H1 (cell line): ENCODE data around the gene DYNLRB2. TPM values are rescaled to one million over a fixed set of nuclear protein-coding genes. Genes with fewer than 3 reads are reported as not detected.

Experiments used
- FOSL1 ChIP-seq: IDR thresholded peaks from 2 replicates; pipeline ENCODE4 v1.6.1; 2011; ENCODE audit warnings: mild to moderate bottlenecking, low read depth, low read length, moderate library complexity; ENCODE audit not compliant: insufficient read depth
- KDM1A ChIP-seq: fragments of 200-600, 300-600 bp; sonication (generic); IDR thresholded peaks from 2 replicates; pipeline ENCODE4 v1.7.1; 2016; ENCODE audit warnings: mild to moderate bottlenecking, low read length, borderline replicate concordance
- POLR2A ChIP-seq, 2 experiments: IDR thresholded peaks; 1 replicate in 1 of 2; 2 replicates in 1 of 2; pipeline ENCODE4 v1.6.1; 2011; ENCODE audit warnings: low read depth in 2 of 2, low read length in 2 of 2, mild to moderate bottlenecking in 2 of 2; ENCODE audit errors: control extremely low read depth in 1 of 2
- TEAD4 ChIP-seq: IDR thresholded peaks from 2 replicates; pipeline ENCODE4 v1.6.1; 2012; ENCODE audit warnings: low read depth, low read length, inconsistent platforms, mixed read lengths
- polyA plus RNA-seq, 7 experiments: library from polyadenylated mRNA; depleted of rRNA in 3 of 7; stranded (reverse) in 5 of 7; unstranded in 2 of 7; fragments of >200 nt in 5 of 7; fragments of 200-250 nt in 2 of 7; gene quantifications; 1 replicate in 5 of 7; 2 replicates in 1 of 7; 4 replicates in 1 of 7; pipeline versions ENCODE4 v1.2.1 to v1.2.3, GENCODE V29; 2011 to 2013; ENCODE audit warnings: missing spikeins in 2 of 7, mixed read lengths in 2 of 7
- total RNA-seq: library from RNA; stranded (reverse); fragmentation: NEBNext Ultra II Directional; extraction: Animal tissue kit (Norgen Biotek cat#: 25700); gene quantifications from 2 replicates; pipeline ENCODE4 v1.2.1, GENCODE V29; 2021

DYNLRB2 gene
- total and polyA plus RNA-seq, 2 of the 8 experiments (the other 6 are each of a cell fraction or from before 2014, with no cell fraction given), result not detected

DNA sequence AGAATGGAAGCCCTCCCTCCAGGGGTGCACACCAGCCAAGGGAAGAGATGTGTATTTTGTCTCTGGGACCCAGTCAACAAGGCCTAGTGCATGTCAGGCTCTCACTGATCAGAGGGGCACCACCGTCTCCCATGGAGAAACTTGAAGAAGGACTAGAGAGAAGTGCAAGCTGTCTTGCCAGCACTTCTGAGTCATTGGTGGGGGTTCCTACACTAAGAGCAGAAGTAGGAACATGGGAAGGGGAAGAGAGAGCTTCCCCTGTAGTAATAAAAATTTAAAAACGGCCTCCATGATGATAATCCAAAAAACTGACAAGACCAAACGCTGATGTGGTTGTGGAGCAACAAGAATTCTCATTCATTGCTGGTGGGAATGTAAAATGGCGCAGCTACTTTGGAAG lies 46.3 kb downstream of the DYNLRB2 start (continued):
- no peak for TF ChIP-seq POLR2A (IDR thresholded peaks at IDR 0.05; ENCODE audit: control extremely low read depth in 1 of 2, low read depth in 2 of 2, low read length in 2 of 2)
- TF ChIP-seq FOSL1, result no peak
- no peak for TF ChIP-seq KDM1A
- no peak for TF ChIP-seq TEAD4
- TF ChIP-seq, all 59 proteins: peak for 0
